Measurements from ENCODE around the gene COLGALT1. TPM values are rescaled to one million over a fixed set of nuclear protein-coding genes. Genes with fewer than 3 reads are reported as not detected.

COLGALT1 gene
- total RNA-seq, 1 experiment from 2014 or later, result 79.1 TPM

DNA sequence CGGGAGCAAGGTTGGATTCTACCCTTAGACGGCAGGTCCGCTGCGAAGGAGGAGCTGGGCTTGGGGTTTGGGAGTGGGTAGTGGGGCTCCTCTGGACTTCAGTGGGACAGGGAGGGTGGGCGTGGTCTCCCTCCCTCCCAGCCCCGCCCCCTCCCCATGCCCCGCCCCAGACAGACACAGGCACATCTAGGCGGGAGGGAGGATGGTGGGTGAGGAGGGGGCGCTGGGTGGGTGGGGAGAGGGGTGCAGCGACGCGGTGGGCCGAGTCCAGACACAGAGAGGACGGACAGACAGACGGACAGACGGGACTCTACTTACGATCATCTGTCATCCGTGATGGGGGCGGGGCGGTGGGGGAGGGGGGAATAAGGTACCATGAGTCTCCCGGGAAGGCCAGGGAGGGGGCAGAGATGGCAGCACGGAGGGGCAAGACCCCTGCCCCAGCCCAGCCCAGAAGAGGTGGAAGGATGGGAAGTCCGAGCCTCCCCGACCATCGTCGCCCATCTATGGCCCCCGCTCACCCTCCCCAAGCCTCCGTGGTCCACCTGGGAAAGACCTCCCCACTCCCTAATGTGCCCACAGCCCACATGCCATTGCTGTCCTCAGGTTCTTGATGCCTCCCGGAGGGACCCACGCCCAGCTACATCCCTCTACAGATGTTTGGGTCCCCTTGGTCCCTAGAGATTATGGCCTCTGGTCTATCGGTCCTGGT, 67.9 kb downstream of the COLGALT1 start:
- Mint-ChIP-seq H3K9me3 (ENCODE audit: low read depth, unreplicated experiment) (no peaks in the 10 kb centered on the region), H3K4me3 (ENCODE audit: low read depth, unreplicated experiment) (no peak overlapping the region), H3K27me3 (ENCODE audit: unreplicated experiment) (peaks cover 38% of the 10 kb centered on the region), H3K27ac (ENCODE audit: unreplicated experiment) (no peak overlapping the region), H3K4me1 (ENCODE audit: low read depth, unreplicated experiment) (no peaks in the 10 kb centered on the region), H3K36me3 (ENCODE audit: insufficient read depth, unreplicated experiment) (no peaks in the 10 kb centered on the region)
- CTCF ChIA-PET, result no interaction called here
- intact Hi-C loops (cut with micrococcal nuclease; ENCODE audit: unreplicated experiment), result no loop called here
- no TSS peak for BruUV-seq (replicated peaks)
- TF ChIP-seq, protein P1, sequence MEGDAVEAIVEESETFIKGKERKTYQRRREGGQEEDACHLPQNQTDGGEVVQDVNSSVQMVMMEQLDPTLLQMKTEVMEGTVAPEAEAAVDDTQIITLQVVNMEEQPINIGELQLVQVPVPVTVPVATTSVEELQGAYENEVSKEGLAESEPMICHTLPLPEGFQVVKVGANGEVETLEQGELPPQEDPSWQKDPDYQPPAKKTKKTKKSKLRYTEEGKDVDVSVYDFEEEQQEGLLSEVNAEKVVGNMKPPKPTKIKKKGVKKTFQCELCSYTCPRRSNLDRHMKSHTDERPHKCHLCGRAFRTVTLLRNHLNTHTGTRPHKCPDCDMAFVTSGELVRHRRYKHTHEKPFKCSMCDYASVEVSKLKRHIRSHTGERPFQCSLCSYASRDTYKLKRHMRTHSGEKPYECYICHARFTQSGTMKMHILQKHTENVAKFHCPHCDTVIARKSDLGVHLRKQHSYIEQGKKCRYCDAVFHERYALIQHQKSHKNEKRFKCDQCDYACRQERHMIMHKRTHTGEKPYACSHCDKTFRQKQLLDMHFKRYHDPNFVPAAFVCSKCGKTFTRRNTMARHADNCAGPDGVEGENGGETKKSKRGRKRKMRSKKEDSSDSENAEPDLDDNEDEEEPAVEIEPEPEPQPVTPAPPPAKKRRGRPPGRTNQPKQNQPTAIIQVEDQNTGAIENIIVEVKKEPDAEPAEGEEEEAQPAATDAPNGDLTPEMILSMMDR (IDR thresholded peaks at IDR 0.05; ENCODE audit: unreplicated experiment), result no peak
- no peak for DNase-seq

DNA sequence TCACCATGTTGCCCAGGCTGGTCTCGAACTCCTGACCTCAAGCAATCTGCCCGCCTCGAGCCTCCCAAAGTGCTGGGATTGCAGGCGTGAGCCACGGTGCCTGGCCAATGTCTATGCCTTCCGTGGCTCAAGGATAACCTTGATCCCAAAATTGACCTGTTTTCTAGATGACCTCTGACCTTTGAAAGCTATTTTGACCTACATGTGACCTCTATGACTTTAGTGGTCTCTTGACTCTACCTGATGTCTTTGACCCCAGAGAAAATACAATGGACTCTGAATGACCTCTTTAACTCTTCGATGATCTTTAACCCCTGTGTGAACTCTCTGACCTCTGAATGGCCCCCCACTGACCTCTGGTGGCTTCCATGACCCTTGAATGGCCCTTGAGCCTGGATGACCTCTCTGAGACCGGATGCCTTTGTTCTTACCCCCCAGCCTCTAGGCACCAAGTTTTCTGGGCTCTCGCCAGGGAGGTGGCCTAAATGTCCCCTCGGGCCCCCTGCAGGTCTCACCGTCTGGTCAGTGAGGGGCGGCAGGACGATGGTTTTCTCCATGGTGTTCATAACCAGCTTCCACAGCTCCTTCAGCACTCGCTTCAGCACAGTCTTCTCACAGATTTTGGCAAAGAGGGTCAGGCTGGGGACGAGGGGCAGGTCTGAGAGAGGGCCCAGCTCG, 69.0 kb downstream of the COLGALT1 start:
- Mint-ChIP-seq H3K9me3 (ENCODE audit: low read depth, unreplicated experiment) (no peaks in the 10 kb centered on the region), H3K4me3 (ENCODE audit: low read depth, unreplicated experiment) (no peak overlapping the region), H3K27ac (ENCODE audit: unreplicated experiment) (no peak overlapping the region), H3K27me3 (ENCODE audit: unreplicated experiment) (peaks cover 36% of the 10 kb centered on the region), H3K36me3 (ENCODE audit: insufficient read depth, unreplicated experiment) (no peaks in the 10 kb centered on the region), H3K4me1 (ENCODE audit: low read depth, unreplicated experiment) (no peaks in the 10 kb centered on the region)
- TF ChIP-seq, protein P1 (IDR thresholded peaks at IDR 0.05; ENCODE audit: unreplicated experiment), result no peak
- no peak for DNase-seq
- CTCF ChIA-PET, result no interaction called here
- no TSS peak for BruUV-seq (replicated peaks)
- intact Hi-C loops (cut with micrococcal nuclease; ENCODE audit: unreplicated experiment), result no loop called here

DNA sequence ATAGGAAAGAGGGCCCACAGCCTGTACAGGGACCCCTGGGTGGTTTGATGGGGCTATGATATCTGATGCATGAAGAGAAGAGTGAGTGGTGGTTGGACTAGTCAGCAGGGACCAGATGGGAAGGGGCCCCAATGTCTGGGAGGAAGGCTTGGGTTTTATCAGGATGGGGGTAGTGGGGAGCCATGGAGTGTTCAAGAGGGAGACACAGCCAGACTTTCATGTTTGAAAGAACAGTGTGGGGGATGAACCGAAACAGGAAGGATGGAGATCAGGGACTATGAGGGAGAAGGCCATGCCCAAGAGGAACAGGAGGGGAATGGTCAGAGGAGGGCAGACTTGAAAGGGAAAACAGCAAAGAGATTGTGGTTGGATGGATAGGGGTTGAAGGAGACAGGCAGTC, 69.6 kb downstream of the COLGALT1 start:
- H3K36me3 Mint-ChIP-seq (ENCODE audit: insufficient read depth, unreplicated experiment), result no peaks in the 10 kb centered on the region
- H3K4me1 Mint-ChIP-seq (ENCODE audit: low read depth, unreplicated experiment), result no peaks in the 10 kb centered on the region
- peaks cover 36% of the 10 kb centered on the region for H3K27me3 Mint-ChIP-seq (ENCODE audit: unreplicated experiment)
- CTCF ChIA-PET, result no interaction called here
- BruUV-seq (replicated peaks), result no TSS peak
- H3K27ac Mint-ChIP-seq (ENCODE audit: unreplicated experiment), result no peak overlapping the region
- intact Hi-C loops (cut with micrococcal nuclease; ENCODE audit: unreplicated experiment), result no loop called here
- H3K4me3 Mint-ChIP-seq (ENCODE audit: low read depth, unreplicated experiment), result no peak overlapping the region
- TF ChIP-seq, protein P1 (IDR thresholded peaks at IDR 0.05; ENCODE audit: unreplicated experiment), result no peak
- no peak for DNase-seq
- no peaks in the 10 kb centered on the region for H3K9me3 Mint-ChIP-seq (ENCODE audit: low read depth, unreplicated experiment)

DNA sequence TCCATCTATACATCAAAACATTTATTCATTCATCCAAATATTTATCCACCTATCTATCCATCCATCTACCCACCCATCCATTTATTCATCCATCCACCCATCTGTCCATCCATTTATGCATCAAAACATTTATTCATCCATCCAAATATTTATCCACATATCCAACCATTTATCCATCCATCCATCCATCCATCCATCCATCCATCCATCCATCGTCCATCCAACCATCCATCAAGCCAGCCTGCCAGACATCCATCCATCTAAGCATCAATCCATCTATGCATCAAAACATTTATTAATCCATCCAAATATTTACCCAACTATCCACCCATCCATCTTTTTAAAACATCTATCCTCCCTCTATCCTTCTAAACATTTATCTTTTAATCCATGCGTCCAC, 70.5 kb downstream of the COLGALT1 start:
- no peaks in the 10 kb centered on the region for H3K9me3 Mint-ChIP-seq (ENCODE audit: low read depth, unreplicated experiment)
- DNase-seq, result no peak

More for the DNA sequence above, 70.5 kb downstream of the COLGALT1 start:
- TF ChIP-seq, protein P1 (IDR thresholded peaks at IDR 0.05; ENCODE audit: unreplicated experiment), result no peak
- H3K36me3 Mint-ChIP-seq (ENCODE audit: insufficient read depth, unreplicated experiment), result no peaks in the 10 kb centered on the region
- intact Hi-C loops (cut with micrococcal nuclease; ENCODE audit: unreplicated experiment), result no loop called here
- H3K4me1 Mint-ChIP-seq (ENCODE audit: low read depth, unreplicated experiment), result no peaks in the 10 kb centered on the region
- CTCF ChIA-PET, result no interaction called here
- H3K4me3 Mint-ChIP-seq (ENCODE audit: low read depth, unreplicated experiment), result no peak overlapping the region
- no TSS peak for BruUV-seq (replicated peaks)
- H3K27me3 Mint-ChIP-seq (ENCODE audit: unreplicated experiment), result peaks cover 33% of the 10 kb centered on the region
- no peak overlapping the region for H3K27ac Mint-ChIP-seq (ENCODE audit: unreplicated experiment)

Data from Calu3 (cell line).